NCI-H748 (cell line): ENCODE measurements around the gene HSPA2.
"Not testable (repeated sequence)": the region's sequence is repeated elsewhere in the genome, so short reads cannot be mapped to it uniquely, and the experiment has no call there.

Source experiments
- DNase-seq: peaks from one replicate; lab custom pipeline; 2025; ENCODE audit not compliant: unreplicated experiment; lab: John Stamatoyannopoulos, UW

HSPA2 gene

GRCh38 chr14:64558216-64558615, 17.7 kb downstream of the HSPA2 start:
- not testable (repeated sequence) for DNase-seq

GRCh38 chr14:64561631-64562030, 21.1 kb downstream of the HSPA2 start:
- no peak for DNase-seq

- no peak for DNase-seq
Measured at GRCh38 chr14:64562436-64562835, 21.9 kb downstream of the HSPA2 start.

- DNase-seq: no peak
Measured at GRCh38 chr14:64563696-64564095, 23.2 kb downstream of the HSPA2 start.

GRCh38 chr14:64566651-64567122, 26.1 kb downstream of the HSPA2 start:
- no peak for DNase-seq

- DNase-seq: no peak
Measured at GRCh38 chr14:64569138-64569631, 28.6 kb downstream of the HSPA2 start.

GRCh38 chr14:64569646-64570045, 29.1 kb downstream of the HSPA2 start:
- DNase-seq: not testable (repeated sequence)

GRCh38 chr14:64572386-64573104, 32.0 kb downstream of the HSPA2 start:
- no peak for DNase-seq

GRCh38 chr14:64573109-64573508, 32.6 kb downstream of the HSPA2 start:
- DNase-seq: no peak

- DNase-seq: no peak
Measured at GRCh38 chr14:64574371-64575107, 34.0 kb downstream of the HSPA2 start.

- DNase-seq: no peak
Measured at GRCh38 chr14:64577211-64577610, 36.7 kb downstream of the HSPA2 start.

- DNase-seq: no peak
Measured at GRCh38 chr14:64580467-64580866, 39.9 kb downstream of the HSPA2 start.

GRCh38 chr14:64581363-64581762, 40.8 kb downstream of the HSPA2 start:
- no peak for DNase-seq

- no peak for DNase-seq
Measured at GRCh38 chr14:64581817-64582216, 41.3 kb downstream of the HSPA2 start.

- no peak for DNase-seq
Measured at GRCh38 chr14:64584190-64584589, 43.6 kb downstream of the HSPA2 start.

GRCh38 chr14:64591809-64592208, 51.3 kb downstream of the HSPA2 start:
- no peak for DNase-seq
